DND-41 (cell line): ENCODE results near the gene PCDHGB6.

ENCODE experiments used
- CTCF ChIP-seq: IDR thresholded peaks from 2 replicates; pipeline ENCODE4 v1.5.1; 2012; ENCODE audit warnings: borderline replicate concordance, low read length, moderate library complexity, mild to moderate bottlenecking; ENCODE audit not compliant: poor library complexity, severe bottlenecking; ENCODE audit errors: extremely low read depth
- EZH2 ChIP-seq: IDR thresholded peaks from 3 replicates; pipeline ENCODE4 v1.6.1; 2012; ENCODE audit warnings: borderline replicate concordance, low read depth, mild to moderate bottlenecking, moderate library complexity, low read length, inconsistent platforms; ENCODE audit not compliant: severe bottlenecking

GRCh38 chr5:141409598-141410306 is 1.9 kb downstream of the PCDHGB6 start:
- no peak for TF ChIP-seq CTCF
- TF ChIP-seq EZH2, result no peak
